Measurements from ENCODE around the gene MCF2L. TPM values are rescaled to one million over a fixed set of nuclear protein-coding genes. Genes with fewer than 3 reads are reported as not detected.

MCF2L gene
- total RNA-seq, 2 donors from 2014 or later = 37.4 to 74.8 TPM

DNA sequence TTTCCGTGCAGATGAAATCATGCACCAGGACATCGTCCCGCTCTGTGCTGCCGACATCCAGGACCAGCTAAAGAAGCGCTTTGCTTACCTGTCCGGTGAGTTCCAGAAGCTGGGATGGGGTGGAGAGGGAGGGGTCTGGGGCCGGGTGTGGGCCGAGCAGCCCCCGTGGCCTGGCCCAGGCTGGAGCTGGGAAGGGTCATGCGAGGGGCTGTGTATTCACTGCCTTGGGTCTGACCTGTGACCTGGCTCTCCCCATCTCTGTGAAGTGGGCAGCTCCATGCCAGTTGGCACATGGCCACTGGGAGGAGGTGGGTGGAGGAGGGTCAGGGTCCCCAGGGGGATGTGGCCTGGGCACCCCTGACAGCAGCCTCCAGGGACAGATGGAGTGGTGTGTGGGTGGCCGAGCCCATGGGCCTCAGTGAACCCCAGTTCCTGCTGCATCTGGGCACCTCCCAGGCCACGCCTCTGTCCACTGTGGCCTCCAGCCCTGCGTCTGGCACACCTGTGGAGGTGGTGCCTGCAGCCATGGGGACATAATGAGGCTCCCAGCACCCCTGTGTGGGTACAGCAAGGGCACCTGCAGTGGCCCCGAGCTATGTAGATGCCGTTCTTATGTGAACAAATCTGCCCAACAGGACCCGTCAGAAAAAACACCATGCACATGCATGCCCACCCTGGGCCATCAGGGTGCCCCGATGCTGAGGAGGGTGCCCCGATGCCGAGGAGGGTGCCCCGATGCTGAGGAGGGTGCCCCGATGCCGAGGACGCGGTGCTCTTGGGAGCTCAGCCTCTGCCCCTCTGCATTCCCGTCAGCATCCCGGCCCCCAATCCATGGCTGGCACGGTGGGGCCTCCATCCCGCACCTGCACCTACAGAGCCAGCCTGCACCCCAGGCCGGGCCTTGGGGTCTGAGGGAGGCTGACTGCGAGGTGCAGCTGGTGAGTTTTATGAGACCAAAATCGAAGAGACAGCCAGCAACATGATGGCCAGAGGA, 46.0 kb downstream of the MCF2L start:
- Histone ChIP-seq H3K4me1 (peaks cover 13% of the 10 kb centered on the region), H3K4me3 (no peak overlapping the region), H3K27ac (no peak overlapping the region), H3K36me3 (replicated peaks in 1 of 2; ENCODE audit: insufficient read depth in 1 of 2, low read depth in 2 of 2) (no peaks in the 10 kb centered on the region), H3K9me3 (no peaks in the 10 kb centered on the region), H3K27me3 (no peaks in the 10 kb centered on the region)
- TF ChIP-seq POLR2A (IDR thresholded peaks at IDR 0.05) = no peak
- TF ChIP-seq, protein P1, sequence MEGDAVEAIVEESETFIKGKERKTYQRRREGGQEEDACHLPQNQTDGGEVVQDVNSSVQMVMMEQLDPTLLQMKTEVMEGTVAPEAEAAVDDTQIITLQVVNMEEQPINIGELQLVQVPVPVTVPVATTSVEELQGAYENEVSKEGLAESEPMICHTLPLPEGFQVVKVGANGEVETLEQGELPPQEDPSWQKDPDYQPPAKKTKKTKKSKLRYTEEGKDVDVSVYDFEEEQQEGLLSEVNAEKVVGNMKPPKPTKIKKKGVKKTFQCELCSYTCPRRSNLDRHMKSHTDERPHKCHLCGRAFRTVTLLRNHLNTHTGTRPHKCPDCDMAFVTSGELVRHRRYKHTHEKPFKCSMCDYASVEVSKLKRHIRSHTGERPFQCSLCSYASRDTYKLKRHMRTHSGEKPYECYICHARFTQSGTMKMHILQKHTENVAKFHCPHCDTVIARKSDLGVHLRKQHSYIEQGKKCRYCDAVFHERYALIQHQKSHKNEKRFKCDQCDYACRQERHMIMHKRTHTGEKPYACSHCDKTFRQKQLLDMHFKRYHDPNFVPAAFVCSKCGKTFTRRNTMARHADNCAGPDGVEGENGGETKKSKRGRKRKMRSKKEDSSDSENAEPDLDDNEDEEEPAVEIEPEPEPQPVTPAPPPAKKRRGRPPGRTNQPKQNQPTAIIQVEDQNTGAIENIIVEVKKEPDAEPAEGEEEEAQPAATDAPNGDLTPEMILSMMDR (IDR thresholded peaks at IDR 0.05) = no peak
- 87 to 90% methylated on average over 15 to 30 of the region's 31 CpGs for WGBS, 2 donors
- ATAC-seq (no peak), DNase-seq (no peak)
- intact Hi-C loops (cut with DNase I) = no loop called here

DNA sequence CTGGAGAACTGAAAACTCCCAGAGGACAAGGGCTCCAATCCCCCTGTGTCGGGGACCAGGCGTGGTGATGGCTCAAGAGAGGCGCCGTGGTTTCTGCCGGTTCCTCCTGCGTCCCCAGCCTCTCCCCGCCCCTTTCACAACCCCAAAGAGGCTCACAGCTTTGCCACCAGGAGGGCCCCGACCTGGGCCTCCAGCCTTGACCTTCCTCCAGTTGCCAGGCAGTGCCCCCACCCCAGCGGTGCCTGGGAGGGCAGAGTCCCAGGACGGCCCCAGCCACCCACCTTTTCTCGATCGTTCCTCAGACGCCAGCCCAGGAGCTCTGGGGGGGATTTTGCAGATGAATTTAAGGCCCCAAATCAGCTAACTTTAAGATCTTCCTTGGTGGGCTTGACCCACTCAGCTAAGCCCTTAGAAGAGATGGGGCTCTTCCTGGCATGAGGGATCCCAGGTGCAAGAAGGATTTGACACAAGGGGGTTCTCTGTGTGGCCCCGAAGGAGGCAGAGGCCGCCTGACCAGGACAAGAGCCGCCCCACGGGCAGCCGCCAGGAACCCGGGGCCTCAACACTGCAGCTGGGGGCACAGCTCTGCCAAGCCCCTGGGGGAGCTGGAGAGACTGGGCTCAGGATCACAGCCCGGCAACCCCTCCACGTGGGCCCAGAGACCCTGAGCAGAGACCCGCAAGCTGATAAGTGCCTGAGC, 47.0 kb downstream of the MCF2L start:
- Histone ChIP-seq H3K9me3 (no peaks in the 10 kb centered on the region), H3K27ac (no peak overlapping the region), H3K36me3 (replicated peaks in 1 of 2; ENCODE audit: insufficient read depth in 1 of 2, low read depth in 2 of 2) (no peaks in the 10 kb centered on the region), H3K4me3 (no peak overlapping the region), H3K4me1 (peaks cover 13% of the 10 kb centered on the region), H3K27me3 (no peaks in the 10 kb centered on the region)
- ATAC-seq (no peak), DNase-seq (no peak)
- TF ChIP-seq POLR2A (IDR thresholded peaks at IDR 0.05) = no peak
- TF ChIP-seq, protein P1 (IDR thresholded peaks at IDR 0.05) = no peak
- intact Hi-C loops (cut with DNase I) = no loop called here
- WGBS, 2 donors = 90% methylated on average over 7 to 20 of the region's 22 CpGs

DNA sequence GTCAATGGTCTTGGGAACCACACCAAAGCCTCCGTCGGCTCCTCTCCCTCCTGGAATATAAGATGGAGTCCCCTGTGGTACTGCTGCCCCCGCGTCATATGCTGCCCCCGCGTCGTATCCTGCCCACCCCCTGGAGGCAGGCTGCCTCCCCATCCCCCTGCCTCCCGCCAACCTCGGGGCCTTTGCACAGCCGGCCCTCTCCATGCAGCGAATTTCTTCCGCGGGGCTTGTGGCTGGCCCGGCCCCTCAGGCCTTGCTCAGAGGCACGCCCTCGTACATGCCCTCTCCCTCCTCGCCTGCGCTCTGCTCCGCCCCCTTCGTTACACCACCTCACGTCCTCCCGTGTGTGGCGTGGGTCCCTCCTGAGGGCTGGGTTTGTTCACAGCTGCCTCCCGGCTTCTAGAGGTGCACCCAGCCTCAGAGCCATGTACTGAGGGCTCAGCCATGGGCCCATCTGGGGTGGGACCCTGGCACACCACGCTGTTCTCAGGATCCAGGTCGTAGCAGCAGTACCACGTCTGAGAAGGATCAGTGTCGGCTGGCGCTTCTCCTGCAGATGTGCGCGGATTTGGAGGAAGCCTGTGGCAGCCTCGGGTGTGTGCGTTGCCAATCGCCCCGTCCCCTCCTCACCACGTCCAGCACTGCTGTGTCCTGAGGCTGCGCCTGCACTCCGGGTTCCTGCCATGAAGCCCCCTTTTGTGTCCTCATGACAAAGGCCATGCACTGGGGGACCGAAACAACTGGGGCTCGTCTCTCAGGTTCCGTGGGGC, 47.7 kb downstream of the MCF2L start:
- no peak for DNase-seq
- intact Hi-C loops (cut with DNase I) = no loop called here
- H3K27ac ChIP-seq = no peak overlapping the region
- ATAC-seq = no peak
- TF ChIP-seq POLR2A (IDR thresholded peaks at IDR 0.05) = no peak
- TF ChIP-seq, protein P1 (IDR thresholded peaks at IDR 0.05) = no peak
- peaks cover 13% of the 10 kb centered on the region for H3K4me1 ChIP-seq
- H3K9me3 ChIP-seq = no peaks in the 10 kb centered on the region
- H3K4me3 ChIP-seq = no peak overlapping the region
- no peaks in the 10 kb centered on the region for H3K27me3 ChIP-seq
- H3K36me3 ChIP-seq (replicated peaks in 1 of 2; ENCODE audit: insufficient read depth in 1 of 2, low read depth in 2 of 2) = no peaks in the 10 kb centered on the region
- WGBS, 2 donors = 93 to 95% methylated on average over 31 to 40 of the region's 41 CpGs

DNA sequence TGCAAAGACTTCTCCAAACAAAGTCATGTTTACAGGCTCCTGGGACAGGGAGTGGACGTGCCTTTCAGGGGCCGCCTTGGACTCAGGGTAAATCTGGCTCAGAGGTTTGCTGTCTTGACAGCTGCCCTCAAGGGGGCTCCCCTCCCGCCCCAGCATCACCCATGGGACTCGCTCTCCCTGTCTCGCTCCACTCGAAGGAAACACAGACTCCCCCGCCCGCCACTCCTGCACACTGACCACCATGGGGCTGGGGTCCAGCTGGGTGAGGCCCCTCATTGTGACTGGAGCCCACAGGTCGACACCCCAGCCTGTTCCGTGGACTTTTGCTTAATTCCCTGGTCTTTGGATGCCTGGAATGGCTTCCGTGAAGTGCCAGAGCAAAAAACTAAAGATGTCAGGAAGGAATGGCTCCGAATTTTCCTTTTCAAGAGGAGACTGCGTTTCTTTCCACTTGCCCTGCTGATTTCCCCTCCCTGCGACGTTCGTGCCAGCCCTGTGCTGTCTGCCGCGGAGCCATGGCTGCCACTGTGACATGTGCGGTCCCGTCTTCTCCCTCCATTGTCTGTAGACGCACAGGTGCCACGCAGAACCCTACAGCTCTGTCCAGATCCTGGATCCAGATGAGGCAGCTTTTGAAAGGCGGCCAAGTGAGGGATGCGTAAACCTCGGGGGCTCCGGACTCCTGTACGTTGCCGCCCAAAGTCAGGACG, 48.6 kb downstream of the MCF2L start:
- 85 to 91% methylated on average over 28 to 29 of the region's 29 CpGs for WGBS, 2 donors
- H3K27ac ChIP-seq = no peak overlapping the region
- ATAC-seq (no peak), DNase-seq (no peak)
- intact Hi-C loops (cut with DNase I) = no loop called here
- H3K4me1 ChIP-seq = peaks cover 13% of the 10 kb centered on the region
- no peak for TF ChIP-seq POLR2A (IDR thresholded peaks at IDR 0.05)
- TF ChIP-seq, protein P1 (IDR thresholded peaks at IDR 0.05) = no peak
- H3K9me3 ChIP-seq = no peaks in the 10 kb centered on the region
- no peaks in the 10 kb centered on the region for H3K36me3 ChIP-seq (replicated peaks in 1 of 2; ENCODE audit: insufficient read depth in 1 of 2, low read depth in 2 of 2)
- no peak overlapping the region for H3K4me3 ChIP-seq
- H3K27me3 ChIP-seq = no peaks in the 10 kb centered on the region

Data from body of pancreas (tissue), 4 donors.